Cardiac ventricle fibroblast (primary cell): ENCODE results near the gene BIN1. TPM values are rescaled to one million over a fixed set of nuclear protein-coding genes. Genes with fewer than 3 reads are reported as not detected.

Source experiments
- total RNA-seq: library from RNA; depleted of rRNA; stranded (reverse); fragments of >200 nt; gene quantifications from 2 replicates; pipeline ENCODE4 v1.2.3, GENCODE V29; 2015

Gene BIN1
- 45.4 and 46.8 TPM in 2 replicates for total RNA-seq

GRCh38 chr2:127106991-127107621 lies at the start of gene BIN1:
BIN1 (minus strand) TSS chr2:127107154; CDS start chr2:127106943, 211 bp downstream.

Other genes with a start within 250 kb of the BIN1 start
- gene TEX51, start 208.3 kb downstream of the BIN1 start, total RNA-seq, result not detected in 2 replicates
- gene CYP27C1, start 113.1 kb upstream of the BIN1 start, total RNA-seq, result not detected in 2 replicates
- 14.0 and 24.5 TPM in 2 replicates for gene ERCC3, start 187.0 kb upstream of the BIN1 start, total RNA-seq